ENCODE results near the gene TBC1D13. TPM values are rescaled to one million over a fixed set of nuclear protein-coding genes. Genes with fewer than 3 reads are reported as not detected.

The TBC1D13 gene
- total and polyA plus RNA-seq, 2 of the 13 experiments (the other 11 are each of a cell fraction or from before 2014, with no cell fraction given), result 17.9 to 19.7 TPM

GRCh38 chr9:128829477-128830251 lies 42.6 kb downstream of the TBC1D13 start, which contains the start of gene SPOUT1 (continued):
- TF ChIP-seq PRMT3 (CRISPR knock-in tag; IDR thresholded peaks at IDR 0.05; ENCODE audit: borderline replicate concordance, low read depth) (0 out of 2 replicates have a peak, but pooled peaks have one; percentile 6), FOXO4 (CRISPR knock-in tag; conservative IDR thresholded peaks at IDR 0.05) (0 out of 2 replicates have a peak, but pooled peaks have one; percentile 40), ZSCAN31 (CRISPR knock-in tag; IDR thresholded peaks at IDR 0.05; ENCODE audit: low read depth) (no peak; the same call in 1 of the 2 replicates), ATF4 (CRISPR knock-in tag; IDR thresholded peaks at IDR 0.05) (0 out of 4 replicates have a peak, but pooled peaks of 1 of the 2 experiments have one; percentile 24), AGO1 (IDR thresholded peaks at IDR 0.05; ENCODE audit: low read depth, low read length, poor library complexity, severe bottlenecking) (peak; percentile 66), ZNF646 (CRISPR knock-in tag; IDR thresholded peaks at IDR 0.05) (no peak), TEAD2 (CRISPR knock-in tag; IDR thresholded peaks at IDR 0.05) (no peak), ZSCAN22 (CRISPR knock-in tag; IDR thresholded peaks at IDR 0.05) (0 out of 2 replicates have a peak, but pooled peaks have one; percentile 68), KLF13 (CRISPR knock-in tag; IDR thresholded peaks at IDR 0.05) (no peak), NFRKB (IDR thresholded peaks at IDR 0.05) (no peak), HNRNPUL1 (IDR thresholded peaks at IDR 0.05; ENCODE audit: low read depth, low read length) (no peak), MTF2 (CRISPR knock-in tag; IDR thresholded peaks at IDR 0.05; ENCODE audit: borderline replicate concordance) (no peak), ARNT2 (CRISPR knock-in tag; IDR thresholded peaks at IDR 0.05; ENCODE audit: low read depth) (peak; percentile 92), ZBTB3 (CRISPR knock-in tag; IDR thresholded peaks at IDR 0.05; ENCODE audit: borderline replicate concordance, low read depth) (peak; percentile 72; the same call in 1 of the 2 replicates), RXRB (CRISPR knock-in tag; IDR thresholded peaks at IDR 0.05; ENCODE audit: borderline replicate concordance) (peak; percentile 49; the same call in 1 of the 2 replicates), ZNF816 (CRISPR knock-in tag; IDR thresholded peaks at IDR 0.05; ENCODE audit: borderline replicate concordance) (no peak), ZNF34 (CRISPR knock-in tag; IDR thresholded peaks at IDR 0.05; ENCODE audit: borderline replicate concordance) (no peak), ZNF761 (CRISPR knock-in tag; conservative IDR thresholded peaks at IDR 0.05) (0 out of 2 replicates have a peak, but pooled peaks have one; percentile 73)
